GM15510 (cell line): ENCODE measurements around the gene BMP10.
A peak's percentile ranks its signal among the peaks of the same experiment; 100 is the strongest.

ENCODE experiments used
- POLR2A ChIP-seq: IDR thresholded peaks from 3 replicates; pipeline ENCODE4 v1.6.1; 2011; ENCODE audit warnings: borderline replicate concordance; ENCODE audit not compliant: insufficient read length; ENCODE audit errors: extremely low read depth

The BMP10 gene

GRCh38 chr2:68871159-68871764 is at the start of gene BMP10:
Gene BMP10 (minus strand): TSS chr2:68871397. CDS start chr2:68871358, 39 bp downstream.
- TF ChIP-seq POLR2A, result no peak

- TF ChIP-seq POLR2A, result no peak
These were observed 49.4 kb upstream of the BMP10 start for GRCh38 chr2:68920481-68921170.

- TF ChIP-seq POLR2A, result no peak
These were observed 47.3 kb upstream of the BMP10 start for GRCh38 chr2:68918497-68918896.

GRCh38 chr2:68917034-68917718 is 46.0 kb upstream of the BMP10 start:
- TF ChIP-seq POLR2A, result no peak

GRCh38 chr2:68916226-68916625 is 45.0 kb upstream of the BMP10 start:
- TF ChIP-seq POLR2A, result no peak

GRCh38 chr2:68915393-68915792 is 44.2 kb upstream of the BMP10 start:
- no peak for TF ChIP-seq POLR2A

- no peak for TF ChIP-seq POLR2A
These were observed 42.2 kb upstream of the BMP10 start for GRCh38 chr2:68913359-68913758.

GRCh38 chr2:68912732-68913131 is 41.5 kb upstream of the BMP10 start:
- TF ChIP-seq POLR2A, result no peak

- no peak for TF ChIP-seq POLR2A
These were observed 40.9 kb upstream of the BMP10 start for GRCh38 chr2:68912111-68912510.

GRCh38 chr2:68911709-68912108 is 40.5 kb upstream of the BMP10 start:
- no peak for TF ChIP-seq POLR2A

- TF ChIP-seq POLR2A, result no peak
These were observed 40.0 kb upstream of the BMP10 start for GRCh38 chr2:68911246-68911645.

GRCh38 chr2:68909793-68910674 is 38.8 kb upstream of the BMP10 start:
- no peak for TF ChIP-seq POLR2A

- peak; percentile 57 for TF ChIP-seq POLR2A
These were observed 37.3 kb upstream of the BMP10 start for GRCh38 chr2:68908392-68908970.

GRCh38 chr2:68907920-68908253 is 36.7 kb upstream of the BMP10 start:
- TF ChIP-seq POLR2A, result no peak
